Nephron (organoid): ENCODE data around the gene PAQR4.

Experiments
- H3K27ac Mint-ChIP-seq, 3 experiments: 2 replicates each; pipeline ENCODE4 v1.8.0; 2020; ENCODE audit warnings: mixed read lengths in 3 of 3, mild to moderate bottlenecking in 2 of 3, moderate library complexity in 1 of 3
- H3K27me3 Mint-ChIP-seq: 2 replicates; pipeline ENCODE4 v1.8.0; 2021; ENCODE audit warnings: low read depth, mild to moderate bottlenecking, moderate library complexity, mixed read lengths
- H3K36me3 Mint-ChIP-seq: 2 replicates; pipeline ENCODE4 v1.8.0; 2020; ENCODE audit warnings: low read depth, mixed read lengths
- H3K4me1 Mint-ChIP-seq: 2 replicates; pipeline ENCODE4 v1.8.0; 2020; ENCODE audit warnings: mixed read lengths
- H3K4me3 Mint-ChIP-seq, 3 experiments: 2 replicates each; pipeline ENCODE4 v1.8.0; 2020; ENCODE audit warnings: mild to moderate bottlenecking in 3 of 3, mixed read lengths in 3 of 3, moderate library complexity in 2 of 3
- H3K9me3 Mint-ChIP-seq: 2 replicates; pipeline ENCODE4 v1.8.0; 2020; ENCODE audit warnings: mixed read lengths
- CTCF ChIP-seq, 3 experiments: fragments of 200-600 bp; sonication (generic); IDR thresholded peaks; one replicate each; pipeline ENCODE4 v1.5.0; 2021; ENCODE audit warnings: antibody characterized with exemption in 3 of 3; ENCODE audit not compliant: unreplicated experiment in 3 of 3

PAQR4 gene

DNA sequence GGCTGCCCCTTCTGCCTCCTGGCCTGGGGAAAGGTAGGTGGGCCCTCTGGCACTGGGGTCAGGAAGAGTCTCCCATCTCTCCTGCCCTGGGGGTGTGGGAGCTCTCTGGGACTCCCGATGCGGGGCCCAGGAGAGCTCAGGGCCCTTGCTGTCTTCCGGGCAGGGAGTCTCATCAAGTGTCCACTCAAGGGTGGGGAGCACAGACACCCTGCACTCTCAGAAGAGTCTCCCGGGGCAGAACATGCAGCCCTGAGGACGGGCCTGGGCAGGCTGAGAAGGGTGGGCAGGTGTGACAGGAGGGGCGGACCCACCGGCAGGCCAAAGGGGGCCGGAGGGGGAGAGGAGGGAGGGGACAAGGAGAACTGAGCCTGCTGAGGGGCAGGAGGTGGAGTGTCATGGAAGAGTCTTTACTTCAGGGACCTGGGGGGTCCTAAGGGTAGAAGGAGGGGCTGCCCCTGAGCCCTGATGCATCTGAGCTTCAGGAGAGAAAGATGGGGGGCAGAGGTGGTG, 19.5 kb downstream of the PAQR4 start:
- H3K27me3 Mint-ChIP-seq, result peaks cover 3% of the 10 kb centered on the region
- H3K36me3 Mint-ChIP-seq, result no peaks in the 10 kb centered on the region
- no peaks in the 10 kb centered on the region for H3K9me3 Mint-ChIP-seq
- no peaks in the 10 kb centered on the region for H3K4me1 Mint-ChIP-seq
- H3K4me3 Mint-ChIP-seq, result peak overlapping the region; percentile 34 to 73 (median 52)
- TF ChIP-seq CTCF (IDR thresholded peaks at IDR 0.05; ENCODE audit: unreplicated experiment in 3 of 3), result no peak
- no peak overlapping the region for H3K27ac Mint-ChIP-seq

GRCh38 chr16:2990891-2991290, 21.7 kb downstream of the PAQR4 start:
- no peak for TF ChIP-seq CTCF (IDR thresholded peaks at IDR 0.05; ENCODE audit: unreplicated experiment in 3 of 3)
- no peaks in the 10 kb centered on the region for H3K27me3 Mint-ChIP-seq
- no peak overlapping the region for H3K27ac Mint-ChIP-seq

DNA sequence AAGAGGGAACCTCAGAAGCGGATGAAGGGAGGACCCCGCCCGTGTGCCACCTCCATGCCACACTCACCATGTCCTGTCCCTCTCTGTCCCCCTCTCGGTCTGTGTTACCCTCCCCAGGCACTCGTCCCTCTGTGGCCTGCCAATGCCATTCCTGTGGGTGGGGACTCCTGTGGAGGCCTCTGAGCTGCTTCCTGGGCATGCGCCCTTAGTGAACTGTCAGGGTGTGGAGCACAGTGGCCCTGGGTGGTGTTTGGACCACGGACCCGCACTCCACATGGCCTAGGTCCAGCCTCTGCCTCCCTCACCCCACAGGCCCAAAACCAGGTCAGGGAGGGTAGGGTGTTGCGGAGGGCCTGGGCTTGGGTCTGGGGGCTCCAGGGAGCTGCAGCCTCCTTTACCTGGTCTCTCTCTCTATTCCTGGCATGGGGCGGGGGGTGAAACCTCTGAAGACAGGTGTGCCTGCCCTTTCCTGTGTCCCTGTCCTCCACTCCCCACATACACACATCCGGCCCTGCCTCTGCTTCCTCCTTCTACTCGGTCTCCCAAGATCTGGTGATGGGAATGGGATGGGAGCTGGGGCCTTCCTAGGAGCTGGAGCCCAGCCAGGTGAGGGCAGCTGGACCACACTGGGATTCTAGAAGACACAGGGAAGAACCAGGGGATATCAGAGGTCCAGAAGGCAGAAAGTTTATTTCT, 22.6 kb downstream of the PAQR4 start:
- H3K27ac Mint-ChIP-seq, result no peak overlapping the region
- no peaks in the 10 kb centered on the region for H3K27me3 Mint-ChIP-seq
- H3K4me1 Mint-ChIP-seq, result no peaks in the 10 kb centered on the region
- H3K4me3 Mint-ChIP-seq, result no peak overlapping the region
- H3K9me3 Mint-ChIP-seq, result no peaks in the 10 kb centered on the region
- TF ChIP-seq CTCF (IDR thresholded peaks at IDR 0.05; ENCODE audit: unreplicated experiment in 3 of 3), result no peak
- no peaks in the 10 kb centered on the region for H3K36me3 Mint-ChIP-seq

More at GRCh38 chr16:2990891-2991290, 21.7 kb downstream of the PAQR4 start:
- no peaks in the 10 kb centered on the region for H3K4me1 Mint-ChIP-seq
- H3K4me3 Mint-ChIP-seq, result no peak overlapping the region
- H3K36me3 Mint-ChIP-seq, result no peaks in the 10 kb centered on the region
- H3K9me3 Mint-ChIP-seq, result no peaks in the 10 kb centered on the region

GRCh38 chr16:2992383-2993081, 23.4 kb downstream of the PAQR4 start:
- Mint-ChIP-seq H3K27ac (no peak overlapping the region), H3K4me3 (no peak overlapping the region), H3K9me3 (no peaks in the 10 kb centered on the region), H3K27me3 (no peaks in the 10 kb centered on the region), H3K4me1 (no peaks in the 10 kb centered on the region), H3K36me3 (no peaks in the 10 kb centered on the region)
- no peak for TF ChIP-seq CTCF (IDR thresholded peaks at IDR 0.05; ENCODE audit: unreplicated experiment in 3 of 3)

- Mint-ChIP-seq H3K4me1 (no peaks in the 10 kb centered on the region), H3K27ac (no peak overlapping the region), H3K9me3 (no peaks in the 10 kb centered on the region), H3K36me3 (no peaks in the 10 kb centered on the region), H3K4me3 (no peak overlapping the region), H3K27me3 (peaks cover 9% of the 10 kb centered on the region)
- no peak for TF ChIP-seq CTCF (IDR thresholded peaks at IDR 0.05; ENCODE audit: unreplicated experiment in 3 of 3)
Measured at GRCh38 chr16:2996298-2996697, 27.1 kb downstream of the PAQR4 start.
